Right lobe of liver (tissue), 4 donors: ENCODE measurements around the gene PCCA.

Experiments
- CTCF ChIP-seq, 4 donors: fragments of 200-600 bp in 3 of 4; fragments of 450-650 bp in 1 of 4; IDR thresholded peaks; one replicate each; pipeline versions ENCODE4 v1.5.1 to v1.8.0; 2016 to 2022; ENCODE audit warnings: antibody characterized with exemption in 4 of 4, mild to moderate bottlenecking in 2 of 4
- POLR2A ChIP-seq: fragments of 450-650 bp; IDR thresholded peaks from one replicate; pipeline ENCODE4 v1.6.1; 2017; ENCODE audit warnings: antibody characterized with exemption, mild to moderate bottlenecking
- donor health status: DM: no; HTN: no; CAD: no.
- donor health status: DM: no; HTN: no; CAD: no.
- donor health status: DM: no; HTN: yes; CAD: no.

- TF ChIP-seq POLR2A (no peak), CTCF (IDR thresholded peaks at IDR 0.05) (no peak)
These were observed 414.7 kb downstream of the PCCA start for GRCh38 chr13:100503622-100504021.
